Measurements from ENCODE around the gene AANAT. TPM values are rescaled to one million over a fixed set of nuclear protein-coding genes. Genes with fewer than 3 reads are reported as not detected.

AANAT gene
- total RNA-seq, 1 experiment from 2014 or later = not detected

DNA sequence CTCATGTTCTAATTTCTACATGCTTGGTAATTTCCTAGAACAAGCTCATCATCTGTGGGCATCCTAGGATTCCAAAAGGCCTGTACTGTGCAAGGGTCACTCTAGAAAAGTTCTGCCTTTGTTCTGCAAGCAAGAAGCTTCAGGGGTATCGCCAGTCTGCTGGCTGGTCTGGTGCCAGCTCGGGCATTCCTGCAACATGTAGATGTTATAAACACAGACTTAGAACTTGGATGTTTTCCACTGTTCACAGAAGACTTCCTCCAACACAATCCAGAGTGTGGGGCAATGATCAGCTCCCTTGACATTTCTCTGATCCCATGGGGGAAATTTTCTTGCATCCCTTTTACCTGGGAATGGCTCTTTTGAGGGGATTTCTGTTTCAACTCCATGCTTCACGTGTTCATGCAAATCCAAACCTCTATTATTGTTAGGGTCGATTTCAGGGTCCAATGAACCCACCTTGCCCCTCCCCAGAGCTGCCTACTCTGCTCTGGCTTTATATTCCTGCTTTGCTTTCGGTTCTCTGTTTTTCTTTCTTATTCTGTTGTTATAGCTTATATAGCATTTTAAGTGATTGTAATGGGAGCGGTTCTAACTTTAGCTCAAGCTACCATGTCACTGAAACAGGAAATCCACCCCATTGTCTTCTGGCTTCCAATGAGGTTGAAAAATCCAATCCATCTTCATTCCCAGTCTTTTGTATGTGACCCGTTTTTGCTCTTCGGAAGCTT is 39.7 kb upstream of the AANAT start:
- H4K20me1 ChIP-seq (ENCODE audit: insufficient read depth) = peaks cover 12% of the 10 kb centered on the region; the same call in 1 of the 2 replicates
- H3K4me2 ChIP-seq (ENCODE audit: low read length) = no peak overlapping the region
- ChIA-PET CTCF (interaction anchor here (0.7 to 1.7 kb wide), 3 partner anchors 19 to 79 kb away, joined by 3 to 5 read pairs (median 5); no protein-coding TSS in a partner anchor), POLR2A (no interaction called here), RAD21 (ENCODE audit: low non-redundant PET in 1 of 2, low total read pairs in 2 of 2, uncharacterized antibody in 2 of 2, unreplicated experiment in 2 of 2) (no interaction called here)
- no peak overlapping the region for H3K9ac ChIP-seq (ENCODE audit: low read length)
- peaks cover 87% of the 10 kb centered on the region for H3K79me2 ChIP-seq (ENCODE audit: insufficient read depth, low read length)
- DNase-seq (ENCODE audit: low read depth, low spot score) (no peak), ATAC-seq (no peak)
- no peak overlapping the region for H3K4me3 ChIP-seq (replicated peaks in 1 of 2; ENCODE audit: low read depth in 1 of 2, low read length in 2 of 2)
- no peaks in the 10 kb centered on the region for H3K9me2 ChIP-seq (ENCODE audit: insufficient read depth)
- H3K4me1 ChIP-seq (ENCODE audit: control insufficient read depth in 1 of 2, insufficient read depth in 2 of 2, low read length in 2 of 2) = no peaks in the 10 kb centered on the region
- H3K36me3 ChIP-seq (ENCODE audit: control insufficient read depth in 1 of 2, insufficient read depth in 2 of 2, low read length in 2 of 2) = no peaks in the 10 kb centered on the region
- H2AFZ ChIP-seq (ENCODE audit: low read depth, low read length, poor library complexity, severe bottlenecking) = no peak overlapping the region
- intact Hi-C loops (cut with micrococcal nuclease) = no loop called here
- H3K27ac ChIP-seq (ENCODE audit: low read depth, low read length) = no peak overlapping the region
- BruUV-seq (replicated peaks) = no TSS peak
- no peaks in the 10 kb centered on the region for H3K27me3 ChIP-seq (ENCODE audit: insufficient read depth, low read length)
- no peak for TF ChIP-seq ZNF274 (IDR thresholded peaks at IDR 0.05; ENCODE audit: low read depth, low read length)
- TF ChIP-seq, protein P1, sequence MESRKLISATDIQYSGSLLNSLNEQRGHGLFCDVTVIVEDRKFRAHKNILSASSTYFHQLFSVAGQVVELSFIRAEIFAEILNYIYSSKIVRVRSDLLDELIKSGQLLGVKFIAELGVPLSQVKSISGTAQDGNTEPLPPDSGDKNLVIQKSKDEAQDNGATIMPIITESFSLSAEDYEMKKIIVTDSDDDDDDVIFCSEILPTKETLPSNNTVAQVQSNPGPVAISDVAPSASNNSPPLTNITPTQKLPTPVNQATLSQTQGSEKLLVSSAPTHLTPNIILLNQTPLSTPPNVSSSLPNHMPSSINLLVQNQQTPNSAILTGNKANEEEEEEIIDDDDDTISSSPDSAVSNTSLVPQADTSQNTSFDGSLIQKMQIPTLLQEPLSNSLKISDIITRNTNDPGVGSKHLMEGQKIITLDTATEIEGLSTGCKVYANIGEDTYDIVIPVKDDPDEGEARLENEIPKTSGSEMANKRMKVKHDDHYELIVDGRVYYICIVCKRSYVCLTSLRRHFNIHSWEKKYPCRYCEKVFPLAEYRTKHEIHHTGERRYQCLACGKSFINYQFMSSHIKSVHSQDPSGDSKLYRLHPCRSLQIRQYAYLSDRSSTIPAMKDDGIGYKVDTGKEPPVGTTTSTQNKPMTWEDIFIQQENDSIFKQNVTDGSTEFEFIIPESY (IDR thresholded peaks at IDR 0.05; ENCODE audit: extremely low read depth, insufficient replicate concordance, low read length) = no peak
- TF ChIP-seq ELF1 (IDR thresholded peaks at IDR 0.05; ENCODE audit: borderline replicate concordance, low read depth) = no peak
- H3K9me3 ChIP-seq (ENCODE audit: control insufficient read depth in 1 of 2, insufficient read depth in 1 of 2, low read depth in 1 of 2, low read length in 2 of 2) = no peaks in the 10 kb centered on the region

DNA sequence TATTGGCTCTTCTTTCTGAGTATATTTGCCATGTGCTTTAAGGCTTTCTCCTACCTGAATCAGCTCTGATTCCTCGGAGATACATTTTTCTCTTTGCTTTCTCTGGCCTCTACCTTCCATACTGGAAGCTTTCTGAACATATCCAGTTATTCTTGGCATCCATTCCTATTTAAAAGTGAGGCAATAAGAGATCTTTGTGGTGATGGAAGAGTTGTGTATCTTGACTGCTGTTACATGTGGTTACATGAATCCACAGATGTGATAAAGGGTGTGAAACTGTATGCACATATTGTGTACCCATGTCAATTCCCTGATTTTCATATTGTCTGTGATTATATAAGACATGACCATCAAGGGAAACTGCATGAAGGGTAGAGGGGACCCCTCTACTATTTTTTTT is 38.9 kb upstream of the AANAT start:
- H3K9me2 ChIP-seq (ENCODE audit: insufficient read depth) = no peaks in the 10 kb centered on the region
- CTCF ChIA-PET = interaction anchor here (1.7 kb wide), 1 partner anchor 78 kb away, joined by 3 read pairs; no protein-coding TSS in a partner anchor
- H4K20me1 ChIP-seq (ENCODE audit: insufficient read depth) = peaks cover 19% of the 10 kb centered on the region; the same call in 1 of the 2 replicates
- no peak overlapping the region for H3K9ac ChIP-seq (ENCODE audit: low read length)
- no peaks in the 10 kb centered on the region for H3K4me1 ChIP-seq (ENCODE audit: control insufficient read depth in 1 of 2, insufficient read depth in 2 of 2, low read length in 2 of 2)
- H3K27ac ChIP-seq (ENCODE audit: low read depth, low read length) = no peak overlapping the region
- POLR2A ChIA-PET = no interaction called here
- H3K9me3 ChIP-seq (ENCODE audit: control insufficient read depth in 1 of 2, insufficient read depth in 1 of 2, low read depth in 1 of 2, low read length in 2 of 2) = no peaks in the 10 kb centered on the region
- intact Hi-C loops (cut with micrococcal nuclease) = no loop called here
- H3K4me2 ChIP-seq (ENCODE audit: low read length) = no peak overlapping the region
- TF ChIP-seq ZFX (IDR thresholded peaks at IDR 0.05) (no peak), SIN3A (IDR thresholded peaks at IDR 0.05; ENCODE audit: low read depth) (no peak), CBX3 (IDR thresholded peaks at IDR 0.05; ENCODE audit: low read depth) (no peak), RAD21 (IDR thresholded peaks at IDR 0.05; ENCODE audit: low read depth) (no peak)
- TF ChIP-seq, protein P2, sequence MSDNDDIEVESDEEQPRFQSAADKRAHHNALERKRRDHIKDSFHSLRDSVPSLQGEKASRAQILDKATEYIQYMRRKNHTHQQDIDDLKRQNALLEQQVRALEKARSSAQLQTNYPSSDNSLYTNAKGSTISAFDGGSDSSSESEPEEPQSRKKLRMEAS (IDR thresholded peaks at IDR 0.05) = no peak
- TF ChIP-seq, protein P3, sequence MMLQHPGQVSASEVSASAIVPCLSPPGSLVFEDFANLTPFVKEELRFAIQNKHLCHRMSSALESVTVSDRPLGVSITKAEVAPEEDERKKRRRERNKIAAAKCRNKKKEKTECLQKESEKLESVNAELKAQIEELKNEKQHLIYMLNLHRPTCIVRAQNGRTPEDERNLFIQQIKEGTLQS (IDR thresholded peaks at IDR 0.05) = no peak
- BruUV-seq (replicated peaks) = no TSS peak
- no peak overlapping the region for H2AFZ ChIP-seq (ENCODE audit: low read depth, low read length, poor library complexity, severe bottlenecking)
- no peaks in the 10 kb centered on the region for H3K36me3 ChIP-seq (ENCODE audit: control insufficient read depth in 1 of 2, insufficient read depth in 2 of 2, low read length in 2 of 2)
- H3K27me3 ChIP-seq (ENCODE audit: insufficient read depth, low read length) = no peaks in the 10 kb centered on the region
- ATAC-seq (no peak), DNase-seq (ENCODE audit: low read depth, low spot score) (no peak)
- peaks cover 89% of the 10 kb centered on the region for H3K79me2 ChIP-seq (ENCODE audit: insufficient read depth, low read length)
- RAD21 ChIA-PET (ENCODE audit: low non-redundant PET in 1 of 2, low total read pairs in 2 of 2, uncharacterized antibody in 2 of 2, unreplicated experiment in 2 of 2) = no interaction called here
- H3K4me3 ChIP-seq (replicated peaks in 1 of 2; ENCODE audit: low read depth in 1 of 2, low read length in 2 of 2) = no peak overlapping the region
